IgD-negative memory B cell (primary cell): ENCODE measurements around the gene RAG2. TPM values are rescaled to one million over a fixed set of nuclear protein-coding genes. Genes with fewer than 3 reads are reported as not detected.

ENCODE experiments used
- H3K27ac Mint-ChIP-seq, 3 donors: one replicate each; pipeline ENCODE4 v1.8.0; 2020 to 2022; ENCODE audit warnings: mild to moderate bottlenecking in 3 of 3, mixed read lengths in 3 of 3, moderate library complexity in 1 of 3
- H3K27me3 Mint-ChIP-seq: one replicate; pipeline ENCODE4 v1.8.0; 2021; ENCODE audit warnings: mixed read lengths
- H3K36me3 Mint-ChIP-seq: one replicate; pipeline ENCODE4 v1.8.0; 2020; ENCODE audit warnings: mild to moderate bottlenecking, mixed read lengths
- H3K4me1 Mint-ChIP-seq, 3 donors: one replicate each; pipeline ENCODE4 v1.8.0; 2020 to 2022; ENCODE audit warnings: mixed read lengths in 3 of 3, mild to moderate bottlenecking in 1 of 3
- H3K4me3 Mint-ChIP-seq, 4 donors: one replicate each; pipeline ENCODE4 v1.8.0; 2020 to 2022; ENCODE audit warnings: mild to moderate bottlenecking in 4 of 4, mixed read lengths in 4 of 4, moderate library complexity in 3 of 4
- H3K9me3 Mint-ChIP-seq, 3 donors: one replicate each; pipeline ENCODE4 v1.8.0; 2020 to 2021; ENCODE audit warnings: mixed read lengths in 3 of 3, mild to moderate bottlenecking in 1 of 3
- polyA plus RNA-seq: library from polyadenylated mRNA; unstranded; fragments of 300-500 nt; fragmentation: Illumina TruSeq; gene quantifications from one replicate; pipeline ENCODE4 v1.2.3, GENCODE V29; 2021

The RAG2 gene
- not detected for polyA plus RNA-seq

DNA sequence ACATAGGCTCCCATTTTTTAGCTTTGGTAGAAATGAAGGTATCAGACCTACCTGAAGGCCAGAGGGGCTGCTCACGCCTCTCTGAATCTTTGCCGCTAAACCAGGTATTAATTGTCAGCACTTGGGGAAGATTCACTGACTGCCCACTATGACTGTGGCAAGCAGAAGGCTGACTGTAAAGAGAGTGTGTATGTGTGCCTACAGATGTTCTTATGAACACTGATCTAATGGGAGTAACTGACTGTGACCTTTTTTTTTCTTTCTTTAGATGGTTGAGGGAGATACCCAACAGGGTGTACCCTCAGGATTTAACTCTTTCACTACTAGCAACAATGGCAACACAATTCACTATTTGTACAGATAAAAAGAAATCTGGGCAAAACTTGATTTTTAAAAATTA lies at the start of gene RAG2:
RAG2 (minus strand) TSS at position 186 of the 400 bp plus-strand sequence. CDS start 4,068 bp downstream, outside the sequence.
- Mint-ChIP-seq H3K27me3 (peaks cover 28% of the 10 kb centered on the region), H3K9me3 (no peaks in the 10 kb centered on the region), H3K4me1 (peaks cover 4 to 5% (median 5%) of the 10 kb centered on the region in 3 donors), H3K27ac (no peak within 1 kb of the TSS), H3K36me3 (no peaks in the 10 kb centered on the region), H3K4me3 (no peak within 1 kb of the TSS)

DNA sequence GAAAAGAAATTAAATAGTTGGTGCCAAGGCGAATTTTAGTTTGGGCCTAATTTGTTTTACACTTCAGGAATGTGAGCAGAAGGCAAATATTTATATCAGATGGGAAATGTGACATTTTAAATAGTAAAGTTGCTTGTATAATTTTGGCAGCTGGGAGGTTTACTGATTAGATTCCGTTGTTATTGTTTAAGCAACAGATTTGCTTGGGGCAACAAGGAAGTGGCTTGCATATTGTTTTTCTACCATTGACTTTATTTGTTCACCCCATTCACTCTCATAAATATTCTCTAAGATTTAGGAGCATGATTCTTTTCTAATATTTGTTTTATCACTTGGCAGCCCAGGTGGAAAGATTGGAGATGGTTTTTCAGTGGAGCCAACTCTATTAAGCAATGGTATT lies 40.5 kb upstream of the RAG2 start:
- Mint-ChIP-seq H3K27ac (no peak overlapping the region), H3K36me3 (peaks cover 1% of the 10 kb centered on the region)

DNA sequence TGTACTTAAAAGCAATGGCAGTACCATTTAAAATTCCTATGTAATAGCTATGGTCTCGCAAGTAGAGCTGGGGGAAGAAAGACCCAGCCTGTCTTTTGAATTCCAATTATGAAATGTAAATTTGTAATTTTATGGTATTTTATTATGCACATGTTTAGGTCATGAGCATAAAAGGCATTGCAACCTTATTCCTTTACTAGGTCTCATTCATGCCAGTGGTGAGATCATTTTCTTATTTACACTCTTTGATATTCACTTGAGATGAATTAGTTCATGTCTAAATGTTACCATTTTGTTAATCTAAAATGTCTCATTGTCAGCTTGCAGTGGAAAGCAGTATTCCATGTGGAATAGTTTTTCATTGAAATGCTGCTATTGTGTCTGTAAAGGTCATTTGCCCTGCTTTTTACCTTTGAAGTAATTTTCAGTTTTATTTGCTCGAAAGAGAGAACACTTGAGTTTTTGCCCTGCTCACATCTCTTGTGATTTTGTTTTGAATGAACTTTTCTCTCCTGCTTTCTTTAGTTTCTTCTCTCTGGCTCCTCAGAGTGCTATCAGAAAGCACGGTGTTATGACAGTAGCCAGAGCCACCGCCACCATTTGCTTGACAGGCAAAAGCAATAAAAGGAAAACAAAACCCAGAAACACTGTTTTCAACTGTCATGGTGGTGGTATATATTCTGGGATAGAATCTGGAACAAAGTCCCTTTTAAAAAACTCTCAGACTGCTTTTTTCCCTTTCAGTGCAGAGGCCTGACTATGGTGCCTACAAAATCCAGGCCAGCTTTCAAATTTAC lies 37.2 kb upstream of the RAG2 start:
- Mint-ChIP-seq H3K4me1 (no peaks in the 10 kb centered on the region), H3K36me3 (peaks cover 1% of the 10 kb centered on the region)

More for the DNA sequence above, 40.5 kb upstream of the RAG2 start:
- Mint-ChIP-seq H3K9me3 (peaks cover 3 to 6% (median 5%) of the 10 kb centered on the region in 3 donors), H3K4me1 (no peaks in the 10 kb centered on the region), H3K27me3 (peaks cover 8% of the 10 kb centered on the region), H3K4me3 (no peak overlapping the region)

DNA sequence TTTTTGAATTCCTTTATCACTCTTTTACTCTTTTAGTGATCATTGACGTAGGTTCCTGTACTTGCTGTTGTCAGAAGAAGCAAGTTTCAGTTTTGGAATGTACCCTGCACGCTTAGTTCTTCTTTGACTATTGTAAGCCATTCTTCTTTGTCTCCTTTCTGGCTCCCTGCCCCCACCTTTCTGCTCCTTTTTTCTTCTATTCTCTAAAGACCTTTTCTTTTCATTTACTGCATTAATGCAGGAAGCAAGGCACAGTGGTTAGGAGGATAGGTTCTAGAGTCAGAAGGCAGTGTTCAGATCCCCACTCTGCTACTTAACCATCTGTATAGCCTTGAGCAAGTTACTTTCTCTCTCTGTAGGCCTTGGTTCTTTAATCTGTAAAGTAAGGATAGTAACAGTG lies 33.7 kb upstream of the RAG2 start:
- peaks cover 1% of the 10 kb centered on the region for H3K36me3 Mint-ChIP-seq
- H3K4me3 Mint-ChIP-seq = no peak overlapping the region
- H3K9me3 Mint-ChIP-seq = peaks cover 0 to 2% (median 1%) of the 10 kb centered on the region in 3 donors
- no peak overlapping the region for H3K27ac Mint-ChIP-seq
- H3K27me3 Mint-ChIP-seq = peaks cover 4% of the 10 kb centered on the region
- no peaks in the 10 kb centered on the region for H3K4me1 Mint-ChIP-seq

More for the DNA sequence above, 37.2 kb upstream of the RAG2 start:
- Mint-ChIP-seq H3K4me3 (no peak overlapping the region), H3K9me3 (peaks cover 2 to 6% (median 5%) of the 10 kb centered on the region in 3 donors), H3K27me3 (peaks cover 3% of the 10 kb centered on the region), H3K27ac (no peak overlapping the region)

DNA sequence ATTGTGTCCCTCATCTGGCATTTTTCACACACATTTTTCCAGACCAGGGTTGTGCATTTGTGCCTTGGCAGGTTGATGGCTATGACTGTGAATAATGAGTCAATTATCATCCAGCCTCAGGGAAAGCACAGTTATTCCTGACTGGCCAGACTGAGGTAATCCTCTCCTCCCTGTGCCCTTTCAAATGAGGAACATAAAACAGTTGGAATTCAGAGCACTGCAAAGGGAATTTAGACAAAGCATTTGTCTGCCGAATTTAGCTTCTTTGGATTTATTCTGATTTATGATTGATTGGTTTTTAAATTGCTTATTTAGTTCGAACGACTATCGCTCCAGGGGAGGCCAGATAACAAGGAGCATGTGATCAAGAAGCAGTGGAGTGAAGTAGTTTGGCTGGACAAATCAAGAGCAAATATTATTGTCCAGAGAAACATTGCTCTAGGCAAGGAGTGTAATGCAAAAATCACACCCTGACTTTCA lies 30.8 kb upstream of the RAG2 start:
- peaks cover 0 to 2% (median 0%) of the 10 kb centered on the region in 3 donors for H3K9me3 Mint-ChIP-seq
- H3K4me1 Mint-ChIP-seq = no peaks in the 10 kb centered on the region
- peaks cover 4% of the 10 kb centered on the region for H3K27me3 Mint-ChIP-seq
- H3K4me3 Mint-ChIP-seq = no peak overlapping the region
- H3K27ac Mint-ChIP-seq = no peak overlapping the region
- H3K36me3 Mint-ChIP-seq = peaks cover 1% of the 10 kb centered on the region

DNA sequence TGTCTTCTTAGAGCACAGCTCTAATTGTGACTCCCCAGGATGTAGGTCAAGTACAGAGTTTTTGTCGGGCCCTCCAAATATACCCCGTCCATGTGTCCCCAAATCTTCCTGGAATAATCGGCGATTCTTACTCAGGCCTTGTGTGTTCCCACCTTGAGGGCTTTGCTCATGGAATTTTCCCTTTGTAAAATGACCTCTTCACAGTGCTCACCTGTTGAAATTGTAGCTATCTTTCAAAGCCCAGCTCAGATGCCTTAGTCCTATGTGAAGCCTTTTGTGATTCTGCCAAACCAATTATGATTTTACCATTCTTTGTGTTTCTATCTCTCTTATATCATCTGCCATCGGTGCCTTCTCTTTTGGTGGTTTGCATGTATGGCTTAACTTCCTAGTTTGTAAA lies 30.1 kb upstream of the RAG2 start:
- Mint-ChIP-seq H3K4me1 (no peaks in the 10 kb centered on the region), H3K27ac (no peak overlapping the region), H3K9me3 (peaks cover 0 to 2% (median 0%) of the 10 kb centered on the region in 3 donors), H3K27me3 (peaks cover 4% of the 10 kb centered on the region), H3K36me3 (no peaks in the 10 kb centered on the region), H3K4me3 (no peak overlapping the region)

DNA sequence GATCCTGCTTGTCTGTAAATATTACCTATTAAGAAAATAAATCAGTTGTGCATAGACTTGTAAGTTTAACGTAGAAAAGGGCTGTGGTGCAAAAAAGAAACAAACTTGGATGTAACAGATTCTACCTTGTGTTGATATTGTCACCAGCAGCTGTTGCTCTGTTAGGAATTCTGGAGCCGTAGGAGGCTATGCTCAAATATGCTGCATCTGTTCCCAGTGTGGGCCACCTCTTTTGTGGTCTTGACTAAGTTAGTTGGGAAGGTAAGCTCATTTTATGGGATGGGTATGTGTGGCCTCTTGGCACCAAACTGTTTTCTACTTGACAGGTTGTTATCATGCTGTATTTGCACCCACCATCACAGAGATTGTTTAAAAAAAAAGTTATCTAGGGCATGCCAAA lies 29.4 kb upstream of the RAG2 start:
- no peak overlapping the region for H3K27ac Mint-ChIP-seq

DNA sequence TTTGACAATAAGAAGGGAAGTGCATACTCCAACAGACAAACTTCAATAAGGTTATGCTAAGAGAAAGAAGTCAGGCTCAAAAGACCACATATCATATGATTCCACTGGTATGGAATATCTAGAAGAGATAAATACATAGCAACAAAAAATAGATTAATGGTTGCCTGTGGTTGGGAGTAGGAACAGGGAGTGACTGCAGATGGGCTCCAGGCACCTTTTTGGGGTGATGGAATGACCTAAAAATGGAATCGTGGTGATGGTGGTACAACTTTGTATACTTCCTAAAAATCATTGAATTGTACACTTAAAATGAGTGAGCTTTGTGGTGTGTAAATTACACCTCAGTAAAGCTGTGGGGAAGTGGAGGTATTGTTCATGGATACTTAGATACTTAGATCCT lies 29.0 kb upstream of the RAG2 start:
- no peaks in the 10 kb centered on the region for H3K4me1 Mint-ChIP-seq
- H3K4me3 Mint-ChIP-seq = no peak overlapping the region
- H3K36me3 Mint-ChIP-seq = no peaks in the 10 kb centered on the region
- H3K27ac Mint-ChIP-seq = peak overlapping the region in 1 of 3 donors; percentile 2
- peaks cover 6% of the 10 kb centered on the region for H3K27me3 Mint-ChIP-seq
- H3K9me3 Mint-ChIP-seq = peaks cover 0 to 2% (median 0%) of the 10 kb centered on the region in 3 donors

More for the DNA sequence above, 29.4 kb upstream of the RAG2 start:
- Mint-ChIP-seq H3K27me3 (peaks cover 4% of the 10 kb centered on the region), H3K9me3 (peaks cover 0 to 2% (median 0%) of the 10 kb centered on the region in 3 donors), H3K4me1 (no peaks in the 10 kb centered on the region), H3K36me3 (no peaks in the 10 kb centered on the region), H3K4me3 (no peak overlapping the region)

DNA sequence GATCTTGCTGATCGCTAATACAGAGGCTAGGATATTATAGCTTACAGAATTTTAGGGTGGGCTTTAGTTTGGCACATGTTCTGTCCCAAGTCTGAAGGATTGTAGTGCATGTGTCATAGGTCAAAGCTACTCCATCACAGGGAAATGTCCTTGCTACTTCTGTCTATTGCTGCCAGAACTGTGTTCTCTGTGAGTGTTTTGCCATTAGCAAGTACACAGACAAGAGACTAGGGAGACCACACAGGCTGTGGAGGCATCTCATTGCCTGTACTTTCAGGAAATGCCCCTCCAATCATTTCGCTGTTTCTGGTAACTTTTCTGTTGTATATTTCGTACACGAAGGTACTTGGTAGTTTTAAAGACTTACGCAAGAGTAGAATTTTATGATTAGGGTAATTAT lies 25.5 kb upstream of the RAG2 start:
- Mint-ChIP-seq H3K27me3 (peaks cover 16% of the 10 kb centered on the region), H3K36me3 (no peaks in the 10 kb centered on the region), H3K9me3 (no peaks in the 10 kb centered on the region), H3K27ac (no peak overlapping the region), H3K4me3 (no peak overlapping the region), H3K4me1 (peaks cover 3 to 6% (median 4%) of the 10 kb centered on the region in 3 donors)

DNA sequence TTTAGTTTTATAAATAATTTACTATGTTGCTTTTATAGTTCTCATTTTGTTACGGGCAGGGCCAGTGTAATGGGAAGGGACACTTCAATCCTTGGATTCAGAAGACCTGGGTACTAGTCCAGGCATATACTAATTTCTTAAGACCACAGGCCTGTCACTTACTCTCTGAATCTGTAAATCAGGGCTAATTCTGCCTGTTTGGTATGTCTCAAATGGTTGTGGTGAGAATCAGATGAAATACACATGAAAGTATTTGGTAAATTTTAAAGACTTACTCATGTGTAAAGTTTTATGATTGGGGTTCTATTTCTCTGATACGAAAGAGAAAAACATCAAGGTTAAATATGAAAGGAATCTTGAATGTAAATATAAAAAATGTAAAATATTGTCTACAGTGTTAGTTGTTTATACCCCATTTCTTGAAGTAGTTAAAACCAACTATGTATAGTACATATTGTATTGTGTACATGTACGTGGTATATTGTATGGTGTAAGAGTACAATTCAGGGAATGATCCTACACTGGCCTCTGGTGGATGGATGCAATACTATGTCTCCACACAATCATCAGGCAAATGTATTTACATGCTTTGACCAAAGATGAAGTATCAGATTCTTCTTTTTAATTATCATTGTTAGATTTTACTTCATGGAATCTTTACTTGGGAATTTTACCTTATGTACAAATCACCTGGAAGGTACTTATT lies 24.5 kb upstream of the RAG2 start:
- H3K27ac Mint-ChIP-seq = no peak overlapping the region
- H3K36me3 Mint-ChIP-seq = no peaks in the 10 kb centered on the region
- H3K9me3 Mint-ChIP-seq = no peaks in the 10 kb centered on the region
- H3K4me3 Mint-ChIP-seq = no peak overlapping the region
- H3K27me3 Mint-ChIP-seq = peaks cover 20% of the 10 kb centered on the region
- peaks cover 3 to 7% (median 4%) of the 10 kb centered on the region in 3 donors for H3K4me1 Mint-ChIP-seq

DNA sequence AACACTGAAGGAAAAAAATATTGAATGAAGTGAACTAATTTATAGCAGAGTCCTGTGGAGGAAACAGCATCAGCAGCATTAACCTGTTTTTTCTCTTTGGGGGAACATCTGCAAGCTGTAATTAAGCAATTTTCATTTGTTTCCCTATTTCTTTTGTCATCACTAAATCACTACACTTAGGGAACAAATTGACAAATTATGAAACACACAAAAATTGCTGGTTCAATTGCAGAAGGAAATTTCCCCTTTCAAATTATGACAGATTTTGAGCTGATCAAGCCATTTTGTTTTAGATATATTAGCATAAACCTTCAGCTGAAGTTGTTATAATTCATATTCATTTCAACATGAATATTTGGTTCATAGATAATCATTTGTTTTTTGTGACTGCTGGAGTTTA lies 22.2 kb upstream of the RAG2 start:
- Mint-ChIP-seq H3K27me3 (peaks cover 17% of the 10 kb centered on the region), H3K27ac (no peak overlapping the region), H3K4me3 (no peak overlapping the region), H3K36me3 (no peaks in the 10 kb centered on the region), H3K4me1 (peaks cover 3 to 7% (median 4%) of the 10 kb centered on the region in 3 donors), H3K9me3 (no peaks in the 10 kb centered on the region)

DNA sequence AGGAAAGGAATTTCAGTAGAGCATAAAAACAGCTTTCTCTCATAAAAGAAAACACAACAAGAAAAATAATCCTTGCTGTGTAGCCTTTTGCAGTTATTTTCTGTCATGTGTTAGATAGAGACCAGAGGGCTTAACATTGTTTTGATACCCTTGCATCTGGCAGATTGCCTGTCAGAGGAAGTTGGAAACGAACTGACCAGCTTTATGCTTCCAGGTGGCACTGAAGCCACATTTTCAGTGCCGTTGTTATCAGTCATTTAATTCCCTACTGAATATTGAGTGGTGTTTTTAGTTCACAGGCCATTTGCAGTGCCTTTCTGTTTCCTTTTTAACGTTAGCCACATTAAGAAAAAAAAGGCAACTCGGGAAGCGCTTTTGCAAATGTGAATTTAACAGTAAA lies 21.5 kb upstream of the RAG2 start:
- Mint-ChIP-seq H3K27me3 (peaks cover 17% of the 10 kb centered on the region), H3K36me3 (no peaks in the 10 kb centered on the region), H3K4me3 (no peak overlapping the region), H3K9me3 (no peaks in the 10 kb centered on the region), H3K27ac (no peak overlapping the region), H3K4me1 (peaks cover 3 to 7% (median 4%) of the 10 kb centered on the region in 3 donors)

DNA sequence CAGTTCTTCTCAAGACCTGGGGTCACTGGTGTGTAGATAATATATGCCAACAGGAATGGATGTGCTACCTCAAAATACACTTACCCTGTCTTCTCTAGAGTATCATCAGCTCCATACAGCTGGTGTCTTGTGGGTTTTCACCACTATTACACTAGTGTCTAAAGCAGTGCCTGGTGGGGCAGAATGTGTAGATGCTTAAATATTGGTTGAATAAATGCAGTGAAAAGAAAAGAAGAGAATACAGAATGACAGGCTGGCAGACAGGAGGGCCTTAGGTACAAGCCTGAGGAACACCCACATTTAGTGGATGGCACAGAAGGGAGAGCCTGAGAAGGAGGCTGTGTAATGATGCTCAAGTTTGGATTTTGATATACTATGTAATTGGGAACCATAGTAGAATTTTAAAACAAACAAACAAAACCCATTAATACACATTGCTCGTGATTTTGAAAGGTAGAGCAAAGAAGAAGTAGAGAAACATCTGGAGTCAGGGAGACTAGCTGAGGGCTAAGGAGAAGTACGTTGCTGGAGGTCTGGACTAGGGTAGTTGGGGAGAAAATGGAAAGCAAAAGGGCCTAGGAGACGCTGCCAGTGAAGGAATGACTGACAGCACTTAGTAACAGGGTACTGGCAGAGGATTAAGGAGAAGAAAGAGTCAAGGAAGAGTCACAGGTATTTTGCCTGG lies 20.5 kb upstream of the RAG2 start:
- no peaks in the 10 kb centered on the region for H3K9me3 Mint-ChIP-seq
- peak overlapping the region in 2 of 4 donors; percentile 49 to 79 for H3K4me3 Mint-ChIP-seq
- peaks cover 18% of the 10 kb centered on the region for H3K27me3 Mint-ChIP-seq
- H3K27ac Mint-ChIP-seq = no peak overlapping the region
- H3K4me1 Mint-ChIP-seq = peaks cover 3 to 7% (median 4%) of the 10 kb centered on the region in 3 donors
- no peaks in the 10 kb centered on the region for H3K36me3 Mint-ChIP-seq

DNA sequence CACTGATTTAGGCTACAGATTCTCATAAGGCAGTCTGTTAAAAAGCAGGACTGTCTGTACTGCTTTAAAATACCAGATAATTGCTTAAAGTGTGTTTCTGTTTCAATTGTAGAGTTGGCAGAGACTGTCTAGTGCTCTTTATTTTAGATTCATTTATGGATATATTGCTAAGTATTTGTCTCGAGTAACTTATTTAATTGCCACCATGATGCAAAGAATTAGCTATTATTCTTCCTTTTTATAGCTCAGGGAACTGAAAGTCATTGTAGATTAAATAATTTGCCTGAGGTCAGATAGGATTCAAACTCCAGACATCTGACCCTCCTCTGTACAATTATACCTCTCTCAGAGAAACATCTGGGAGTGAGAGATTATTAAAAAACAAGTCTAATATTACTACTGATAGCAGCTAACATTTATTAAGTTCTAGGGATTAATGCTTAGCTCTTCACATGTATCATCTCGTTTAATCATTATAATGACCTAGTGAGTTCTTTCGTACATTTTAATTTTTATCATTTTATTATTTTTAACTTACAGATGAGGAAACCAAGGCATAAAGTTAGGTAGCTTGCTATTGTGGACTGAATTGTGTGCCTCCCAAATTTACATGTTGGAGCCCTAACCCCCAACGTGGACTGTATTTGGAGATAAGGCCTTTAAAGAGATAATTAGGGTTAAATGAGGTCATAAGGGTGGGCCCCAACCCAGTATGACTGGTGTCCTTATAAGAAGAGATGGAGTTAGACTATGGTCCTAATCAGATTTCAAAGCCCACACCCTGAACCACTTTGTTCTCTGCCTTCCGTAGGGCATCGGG lies 19.7 kb upstream of the RAG2 start:
- H3K4me1 Mint-ChIP-seq = peaks cover 3 to 7% (median 4%) of the 10 kb centered on the region in 3 donors
- H3K27ac Mint-ChIP-seq = no peak overlapping the region
- no peaks in the 10 kb centered on the region for H3K36me3 Mint-ChIP-seq
- no peaks in the 10 kb centered on the region for H3K9me3 Mint-ChIP-seq
- peaks cover 19% of the 10 kb centered on the region for H3K27me3 Mint-ChIP-seq
- H3K4me3 Mint-ChIP-seq = peak overlapping the region in 1 of 4 donors; percentile 19
